GM23338 (cell line): ENCODE data around the gene ACOX3.

Experiments
- CTCF ChIP-seq, 2 experiments: fragments of 200-600 bp in 1 of 2; sonication (generic) in 1 of 2; conservative IDR thresholded peaks; 2 replicates each; pipeline versions ENCODE4 v1.5.1 to v1.6.1; 2016 to 2017; ENCODE audit warnings: antibody characterized with exemption in 2 of 2, low read depth in 2 of 2, mild to moderate bottlenecking in 2 of 2, moderate library complexity in 1 of 2
- EZH2 ChIP-seq: fragments of 200-600 bp; sonication (generic); IDR thresholded peaks from one replicate; pipeline ENCODE4 v1.8.0; 2017; ENCODE audit warnings: antibody characterized with exemption, mild to moderate bottlenecking, low read depth; ENCODE audit not compliant: unreplicated experiment

GRCh38 chr4:8394061-8394519 is 46.4 kb downstream of the ACOX3 start:
- TF ChIP-seq CTCF (conservative IDR thresholded peaks at IDR 0.05; ENCODE audit: low read depth in 2 of 2) (no peak), EZH2 (no peak)
